Astrocyte (in vitro differentiated cells and primary cell): Measurements from ENCODE around the gene APLP1. TPM values are rescaled to one million over a fixed set of nuclear protein-coding genes. Genes with fewer than 3 reads are reported as not detected.

Experiments
- DNase-seq: peaks from one replicate; pipeline ENCODE4 v3.0.0-alpha.2; 2010; ENCODE audit warnings: low read depth
- FAIRE-seq: peaks from 2 replicates; lab custom pipeline; 2011; peaks lifted over from hg19 to GRCh38; lab: Jason Lieb, UNC
- H2AFZ ChIP-seq: 2 replicates; pipeline ENCODE4 v1.6.0; 2012; ENCODE audit warnings: low read depth, low read length, inconsistent platforms
- H3K27ac ChIP-seq: 2 replicates; pipeline ENCODE4 v1.5.1; 2011; ENCODE audit warnings: low read depth, low read length, inconsistent platforms
- H3K27me3 ChIP-seq: 2 replicates; pipeline ENCODE4 v1.6.0; 2011; ENCODE audit warnings: low read length, inconsistent platforms; ENCODE audit not compliant: insufficient read depth
- H3K36me3 ChIP-seq: 2 replicates; pipeline ENCODE4 v1.5.1; 2011; ENCODE audit warnings: low read length, inconsistent platforms; ENCODE audit not compliant: insufficient read depth
- H3K4me1 ChIP-seq: 2 replicates; pipeline ENCODE4 v1.5.1; 2011; ENCODE audit warnings: low read length, inconsistent platforms; ENCODE audit not compliant: insufficient read depth
- H3K4me2 ChIP-seq: 2 replicates; pipeline ENCODE4 v1.6.0; 2012; ENCODE audit warnings: low read length, inconsistent platforms
- H3K4me3 ChIP-seq: 2 replicates; pipeline ENCODE4 v1.5.1; 2011; ENCODE audit warnings: low read depth, mild to moderate bottlenecking, low read length, inconsistent platforms; ENCODE audit not compliant: insufficient read depth
- H3K79me2 ChIP-seq: 2 replicates; pipeline ENCODE4 v1.6.0; 2012; ENCODE audit warnings: mild to moderate bottlenecking, low read length, inconsistent platforms; ENCODE audit not compliant: insufficient read depth
- H3K9ac ChIP-seq: 2 replicates; pipeline ENCODE4 v1.6.0; 2012; ENCODE audit warnings: mild to moderate bottlenecking, low read length, inconsistent platforms
- H3K9me3 ChIP-seq: 2 replicates; pipeline ENCODE4 v1.5.1; 2012; ENCODE audit warnings: low read depth, mild to moderate bottlenecking, low read length, inconsistent platforms; ENCODE audit not compliant: insufficient read depth
- H4K20me1 ChIP-seq: 2 replicates; pipeline ENCODE4 v1.6.0; 2012; ENCODE audit warnings: low read length, inconsistent platforms; ENCODE audit not compliant: insufficient read depth
- H3K27ac Mint-ChIP-seq: one replicate; pipeline ENCODE4 v1.8.0; 2021; ENCODE audit warnings: mild to moderate bottlenecking, mixed read lengths; ENCODE audit not compliant: unreplicated experiment
- H3K27me3 Mint-ChIP-seq: one replicate; pipeline ENCODE4 v1.8.0; 2021; ENCODE audit warnings: low read depth, mixed read lengths; ENCODE audit not compliant: unreplicated experiment
- H3K36me3 Mint-ChIP-seq: one replicate; pipeline ENCODE4 v1.8.0; 2021; ENCODE audit warnings: low read depth, mixed read lengths; ENCODE audit not compliant: unreplicated experiment
- H3K4me1 Mint-ChIP-seq: one replicate; pipeline ENCODE4 v1.8.0; 2021; ENCODE audit warnings: low read depth, mixed read lengths; ENCODE audit not compliant: unreplicated experiment
- H3K4me3 Mint-ChIP-seq: one replicate; pipeline ENCODE4 v1.8.0; 2021; ENCODE audit warnings: mild to moderate bottlenecking, moderate library complexity, mixed read lengths; ENCODE audit not compliant: unreplicated experiment
- H3K9me3 Mint-ChIP-seq: one replicate; pipeline ENCODE4 v1.8.0; 2021; ENCODE audit warnings: mild to moderate bottlenecking, mixed read lengths; ENCODE audit not compliant: unreplicated experiment
- EZH2 ChIP-seq: IDR thresholded peaks from 2 replicates; pipeline ENCODE4 v1.6.1; 2012; ENCODE audit warnings: mild to moderate bottlenecking, low read length, inconsistent platforms; ENCODE audit not compliant: insufficient read depth
- total RNA-seq: library from RNA; stranded (reverse); gene quantifications from 2 replicates; pipeline ENCODE4 v1.2.1, GENCODE V29; 2021
- TF ChIP-seq, protein P1 (sequence below): IDR thresholded peaks from 2 replicates; pipeline ENCODE4 v1.5.1; 2011; ENCODE audit warnings: low read depth, mild to moderate bottlenecking, inconsistent platforms, low read length, moderate library complexity; ENCODE audit not compliant: insufficient read depth

APLP1 gene
- total RNA-seq, 1 donor from 2014 or later = 69.4 TPM

DNA sequence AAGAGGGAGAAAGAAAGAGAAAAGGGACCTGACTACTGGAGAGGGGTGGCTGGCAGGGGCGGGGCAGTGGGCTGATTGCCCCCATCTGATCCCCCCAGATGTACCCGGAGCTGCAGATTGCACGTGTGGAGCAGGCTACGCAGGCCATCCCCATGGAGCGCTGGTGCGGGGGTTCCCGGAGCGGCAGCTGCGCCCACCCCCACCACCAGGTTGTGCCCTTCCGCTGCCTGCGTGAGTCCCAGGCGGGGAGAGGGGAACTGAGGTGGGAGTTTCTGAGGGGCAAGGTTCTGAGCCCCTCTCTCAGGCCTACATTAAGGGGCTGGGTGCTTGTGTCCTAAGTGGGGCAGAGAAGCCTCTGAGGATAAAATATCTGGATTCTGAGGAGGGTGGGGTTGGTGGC is 2.4 kb downstream of the APLP1 start:
- H4K20me1 ChIP-seq = peaks cover 5% of the 10 kb centered on the region
- H3K4me3 Mint-ChIP-seq = no peak overlapping the region
- H3K4me1 ChIP-seq = peaks cover 8% of the 10 kb centered on the region
- H3K79me2 ChIP-seq = no peaks in the 10 kb centered on the region
- H3K27me3 ChIP-seq = peaks cover 3% of the 10 kb centered on the region
- H3K9ac ChIP-seq = no peak overlapping the region
- no peak overlapping the region for H3K4me3 ChIP-seq
- H3K4me2 ChIP-seq = no peak overlapping the region
- no peak overlapping the region for H3K27ac Mint-ChIP-seq
- peaks cover 25% of the 10 kb centered on the region for H3K27me3 Mint-ChIP-seq
- H3K36me3 Mint-ChIP-seq = peaks cover 12% of the 10 kb centered on the region
- no peak for DNase-seq
- H3K9me3 Mint-ChIP-seq = no peaks in the 10 kb centered on the region
- no peak overlapping the region for H3K27ac ChIP-seq
- no peak for FAIRE-seq
- H3K9me3 ChIP-seq = no peaks in the 10 kb centered on the region
- H2AFZ ChIP-seq = no peak overlapping the region
- TF ChIP-seq, protein P1, sequence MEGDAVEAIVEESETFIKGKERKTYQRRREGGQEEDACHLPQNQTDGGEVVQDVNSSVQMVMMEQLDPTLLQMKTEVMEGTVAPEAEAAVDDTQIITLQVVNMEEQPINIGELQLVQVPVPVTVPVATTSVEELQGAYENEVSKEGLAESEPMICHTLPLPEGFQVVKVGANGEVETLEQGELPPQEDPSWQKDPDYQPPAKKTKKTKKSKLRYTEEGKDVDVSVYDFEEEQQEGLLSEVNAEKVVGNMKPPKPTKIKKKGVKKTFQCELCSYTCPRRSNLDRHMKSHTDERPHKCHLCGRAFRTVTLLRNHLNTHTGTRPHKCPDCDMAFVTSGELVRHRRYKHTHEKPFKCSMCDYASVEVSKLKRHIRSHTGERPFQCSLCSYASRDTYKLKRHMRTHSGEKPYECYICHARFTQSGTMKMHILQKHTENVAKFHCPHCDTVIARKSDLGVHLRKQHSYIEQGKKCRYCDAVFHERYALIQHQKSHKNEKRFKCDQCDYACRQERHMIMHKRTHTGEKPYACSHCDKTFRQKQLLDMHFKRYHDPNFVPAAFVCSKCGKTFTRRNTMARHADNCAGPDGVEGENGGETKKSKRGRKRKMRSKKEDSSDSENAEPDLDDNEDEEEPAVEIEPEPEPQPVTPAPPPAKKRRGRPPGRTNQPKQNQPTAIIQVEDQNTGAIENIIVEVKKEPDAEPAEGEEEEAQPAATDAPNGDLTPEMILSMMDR = no peak
- no peak for TF ChIP-seq EZH2
- no peaks in the 10 kb centered on the region for H3K4me1 Mint-ChIP-seq
- no peaks in the 10 kb centered on the region for H3K36me3 ChIP-seq

GRCh38 chr19:35871611-35872010 is 3.2 kb downstream of the APLP1 start:
- TF ChIP-seq, protein P1 = no peak
- TF ChIP-seq EZH2 = no peak
- Histone ChIP-seq H3K9ac (no peak overlapping the region), H3K9me3 (no peaks in the 10 kb centered on the region), H3K4me3 (no peak overlapping the region), H4K20me1 (peaks cover 5% of the 10 kb centered on the region), H3K36me3 (no peaks in the 10 kb centered on the region), H3K27me3 (peaks cover 3% of the 10 kb centered on the region), H2AFZ (no peak overlapping the region), H3K27ac (no peak overlapping the region), H3K4me2 (no peak overlapping the region), H3K4me1 (peaks cover 8% of the 10 kb centered on the region), H3K79me2 (no peaks in the 10 kb centered on the region)
- DNase-seq (no peak), FAIRE-seq (no peak)
- peaks cover 19% of the 10 kb centered on the region for H3K36me3 Mint-ChIP-seq
- H3K4me1 Mint-ChIP-seq = no peaks in the 10 kb centered on the region
- H3K27ac Mint-ChIP-seq = no peak overlapping the region
- no peaks in the 10 kb centered on the region for H3K9me3 Mint-ChIP-seq
- H3K27me3 Mint-ChIP-seq = peaks cover 23% of the 10 kb centered on the region
- H3K4me3 Mint-ChIP-seq = no peak overlapping the region

DNA sequence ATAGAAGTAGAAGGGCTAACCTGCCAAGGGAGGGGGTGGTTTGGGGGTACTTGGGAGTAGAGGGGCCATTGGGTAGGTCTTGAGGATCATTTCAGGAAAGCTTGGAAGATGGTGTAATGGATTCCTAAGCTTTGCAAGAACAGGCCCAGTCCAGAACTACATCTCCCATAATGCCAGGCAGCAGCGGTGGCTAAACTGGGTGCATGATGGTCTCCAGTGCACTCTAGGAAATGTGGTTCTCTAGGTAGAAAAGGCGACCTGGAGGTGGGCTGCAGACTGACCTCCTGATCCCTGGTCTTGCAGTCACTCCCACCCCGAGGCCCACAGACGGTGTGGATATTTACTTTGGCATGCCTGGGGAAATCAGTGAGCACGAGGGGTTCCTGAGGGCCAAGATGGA is 3.8 kb downstream of the APLP1 start:
- Mint-ChIP-seq H3K27me3 (peaks cover 20% of the 10 kb centered on the region), H3K27ac (no peak overlapping the region), H3K36me3 (peaks cover 19% of the 10 kb centered on the region), H3K4me3 (no peak overlapping the region), H3K9me3 (no peaks in the 10 kb centered on the region), H3K4me1 (no peaks in the 10 kb centered on the region)
- H3K27me3 ChIP-seq = peaks cover 3% of the 10 kb centered on the region
- FAIRE-seq (no peak), DNase-seq (no peak)
- H3K79me2 ChIP-seq = no peaks in the 10 kb centered on the region
- TF ChIP-seq, protein P1 = no peak
- no peak for TF ChIP-seq EZH2
- peaks cover 5% of the 10 kb centered on the region for H4K20me1 ChIP-seq
- no peak overlapping the region for H3K9ac ChIP-seq
- H2AFZ ChIP-seq = no peak overlapping the region
- H3K4me2 ChIP-seq = no peak overlapping the region
- no peaks in the 10 kb centered on the region for H3K9me3 ChIP-seq
- peaks cover 8% of the 10 kb centered on the region for H3K4me1 ChIP-seq
- H3K36me3 ChIP-seq = no peaks in the 10 kb centered on the region
- H3K27ac ChIP-seq = no peak overlapping the region
- no peak overlapping the region for H3K4me3 ChIP-seq
